Neural progenitor cell (in vitro differentiated cells): ENCODE results near the gene SDCCAG8.

Source experiments
- CTCF ChIP-seq: fragments of 200-600 bp; sonication (generic); IDR thresholded peaks from 2 replicates; pipeline ENCODE4 v1.5.1; 2017; ENCODE audit warnings: antibody characterized with exemption, mild to moderate bottlenecking
- EZH2 ChIP-seq: fragments of 200-600 bp; sonication (generic); IDR thresholded peaks from 2 replicates; pipeline ENCODE4 v1.6.1; 2017; ENCODE audit warnings: antibody characterized with exemption, mild to moderate bottlenecking, moderate library complexity
- EZH2phosphoT487 ChIP-seq: fragments of 200-600 bp; sonication (generic); IDR thresholded peaks from 2 replicates; pipeline ENCODE4 v1.6.1; 2017; ENCODE audit warnings: antibody characterized with exemption

- TF ChIP-seq EZH2: no peak
- no peak for TF ChIP-seq CTCF
- no peak for TF ChIP-seq EZH2phosphoT487
These were observed 192.0 kb downstream of the SDCCAG8 start for GRCh38 chr1:243447844-243448243.
